ENCODE results near the gene SEC22A.

GRCh38 chr3:123285931-123286307 is 84.2 kb downstream of the SEC22A start:
- TF ChIP-seq ASH2L (IDR thresholded peaks at IDR 0.05; ENCODE audit: low read length) (no peak), SRF (IDR thresholded peaks at IDR 0.05; ENCODE audit: low read depth, low read length) (no peak), RAD21 (IDR thresholded peaks at IDR 0.05 in 1 of 2, conservative IDR thresholded peaks at IDR 0.05 in 1 of 2; ENCODE audit: low read depth in 2 of 2, low read length in 2 of 2) (no peak), SP1 (IDR thresholded peaks at IDR 0.05; ENCODE audit: low read depth, low read length) (no peak), CEBPB (IDR thresholded peaks at IDR 0.05; ENCODE audit: low read depth, low read length) (no peak), EP300 (IDR thresholded peaks at IDR 0.05; ENCODE audit: borderline replicate concordance in 1 of 2, low read depth in 2 of 2, low read length in 2 of 2) (no peak), EZH2 (IDR thresholded peaks at IDR 0.05; ENCODE audit: low read depth, low read length, severe bottlenecking) (no peak), POLR2A (IDR thresholded peaks at IDR 0.05; ENCODE audit: control extremely low read depth in 1 of 2, low read depth in 2 of 2, low read length in 2 of 2) (no peak), GTF2F1 (IDR thresholded peaks at IDR 0.05; ENCODE audit: borderline replicate concordance, low read depth, low read length) (no peak), CHD1 (IDR thresholded peaks at IDR 0.05; ENCODE audit: low read depth, low read length) (no peak), TAF1 (IDR thresholded peaks at IDR 0.05; ENCODE audit: low read depth, low read length) (no peak), GABPA (IDR thresholded peaks at IDR 0.05; ENCODE audit: borderline replicate concordance, insufficient read depth, low read length) (no peak), ZNF274 (IDR thresholded peaks at IDR 0.05; ENCODE audit: borderline replicate concordance, extremely low read depth, low read length) (no peak)
- TF ChIP-seq, protein P1, sequence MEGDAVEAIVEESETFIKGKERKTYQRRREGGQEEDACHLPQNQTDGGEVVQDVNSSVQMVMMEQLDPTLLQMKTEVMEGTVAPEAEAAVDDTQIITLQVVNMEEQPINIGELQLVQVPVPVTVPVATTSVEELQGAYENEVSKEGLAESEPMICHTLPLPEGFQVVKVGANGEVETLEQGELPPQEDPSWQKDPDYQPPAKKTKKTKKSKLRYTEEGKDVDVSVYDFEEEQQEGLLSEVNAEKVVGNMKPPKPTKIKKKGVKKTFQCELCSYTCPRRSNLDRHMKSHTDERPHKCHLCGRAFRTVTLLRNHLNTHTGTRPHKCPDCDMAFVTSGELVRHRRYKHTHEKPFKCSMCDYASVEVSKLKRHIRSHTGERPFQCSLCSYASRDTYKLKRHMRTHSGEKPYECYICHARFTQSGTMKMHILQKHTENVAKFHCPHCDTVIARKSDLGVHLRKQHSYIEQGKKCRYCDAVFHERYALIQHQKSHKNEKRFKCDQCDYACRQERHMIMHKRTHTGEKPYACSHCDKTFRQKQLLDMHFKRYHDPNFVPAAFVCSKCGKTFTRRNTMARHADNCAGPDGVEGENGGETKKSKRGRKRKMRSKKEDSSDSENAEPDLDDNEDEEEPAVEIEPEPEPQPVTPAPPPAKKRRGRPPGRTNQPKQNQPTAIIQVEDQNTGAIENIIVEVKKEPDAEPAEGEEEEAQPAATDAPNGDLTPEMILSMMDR (IDR thresholded peaks at IDR 0.05; ENCODE audit: control extremely low read depth in 1 of 3, insufficient read depth in 1 of 3, low read depth in 1 of 3, low read length in 3 of 3): no peak
